ENCODE data around the gene GPS1. TPM values are rescaled to one million over a fixed set of nuclear protein-coding genes. Genes with fewer than 3 reads are reported as not detected.

The GPS1 gene
- total RNA-seq, 1 donor from 2014 or later: 150 TPM

DNA sequence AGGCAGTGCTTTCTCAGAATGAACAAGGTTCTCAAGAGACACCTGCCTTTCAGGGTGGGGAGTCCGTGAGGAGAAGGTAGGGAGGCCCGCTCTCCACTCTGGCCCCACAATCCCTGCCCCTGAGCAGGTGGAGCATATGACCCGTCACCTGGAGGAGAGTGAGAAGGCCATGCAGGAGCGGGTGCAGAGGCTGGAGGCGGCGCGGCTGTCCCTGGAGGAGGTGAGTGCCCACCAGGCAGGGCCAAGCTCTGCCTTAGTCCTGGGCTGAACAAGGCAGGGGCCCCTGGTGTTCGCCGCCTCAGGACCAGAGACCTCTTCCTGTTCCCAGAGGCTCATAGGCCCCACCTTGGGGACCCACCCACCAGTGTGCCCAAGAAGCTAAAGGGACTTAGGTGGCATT is 22.7 kb upstream of the GPS1 start:
- no peak for TF ChIP-seq CTCF (IDR thresholded peaks at IDR 0.05; ENCODE audit: insufficient read depth, low read length, poor library complexity, severe bottlenecking)
- H3K4me3 ChIP-seq (ENCODE audit: low read depth, low read length): no peak overlapping the region
- DNase-seq (ENCODE audit: low read depth): no peak
- peaks cover 3% of the 10 kb centered on the region for H3K27me3 ChIP-seq (ENCODE audit: control insufficient read depth, insufficient read depth, low read length)
- no peaks in the 10 kb centered on the region for H3K36me3 ChIP-seq (ENCODE audit: control insufficient read depth, insufficient read depth, low read length)

DNA sequence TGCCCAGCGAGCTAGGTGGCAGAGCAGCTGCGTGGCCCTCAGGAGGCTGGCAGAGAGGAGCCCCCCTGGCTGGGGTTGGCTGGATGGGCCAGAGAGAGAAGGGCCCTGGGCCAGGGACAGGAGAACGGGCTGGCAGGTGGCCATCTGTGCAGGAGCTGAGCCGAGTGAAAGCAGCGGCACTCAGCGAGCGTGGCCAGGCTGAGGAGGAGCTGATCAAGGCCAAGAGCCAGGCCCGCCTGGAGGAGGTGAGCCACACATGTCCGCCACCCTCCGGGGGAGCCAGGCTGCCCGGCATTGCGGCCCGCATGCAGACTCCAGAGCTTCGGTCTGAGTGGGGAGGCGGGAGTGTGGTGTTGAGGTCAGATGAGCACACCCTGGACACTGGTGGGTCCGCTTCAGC is 22.3 kb upstream of the GPS1 start:
- no peak for TF ChIP-seq CTCF (IDR thresholded peaks at IDR 0.05; ENCODE audit: insufficient read depth, low read length, poor library complexity, severe bottlenecking)
- H3K4me3 ChIP-seq (ENCODE audit: low read depth, low read length): no peak overlapping the region
- H3K36me3 ChIP-seq (ENCODE audit: control insufficient read depth, insufficient read depth, low read length): no peaks in the 10 kb centered on the region
- DNase-seq (ENCODE audit: low read depth): no peak
- peaks cover 3% of the 10 kb centered on the region for H3K27me3 ChIP-seq (ENCODE audit: control insufficient read depth, insufficient read depth, low read length)

DNA sequence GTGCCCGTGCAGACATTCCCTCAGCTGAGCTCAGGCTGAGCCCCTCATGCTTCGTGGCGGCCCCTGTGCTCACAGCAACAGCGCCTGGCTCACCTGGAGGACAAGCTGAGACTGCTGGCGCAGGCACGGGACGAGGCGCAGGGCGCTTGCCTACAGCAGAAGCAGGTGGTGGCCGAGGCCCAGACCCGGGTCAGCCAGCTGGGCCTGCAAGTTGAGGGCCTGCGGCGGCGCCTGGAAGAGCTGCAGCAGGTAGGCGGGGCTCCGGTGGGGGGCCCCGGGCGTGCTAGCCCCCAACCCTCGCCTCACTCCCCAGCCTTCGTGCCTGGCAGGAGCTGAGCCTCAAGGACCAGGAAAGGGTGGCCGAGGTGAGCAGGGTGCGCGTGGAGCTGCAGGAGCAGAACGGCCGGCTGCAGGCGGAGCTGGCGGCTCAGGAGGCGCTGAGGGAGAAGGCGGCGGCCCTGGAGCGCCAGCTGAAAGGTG is 21.7 kb upstream of the GPS1 start:
- Histone ChIP-seq H3K4me3 (ENCODE audit: low read depth, low read length) (no peak overlapping the region), H3K27me3 (ENCODE audit: control insufficient read depth, insufficient read depth, low read length) (peaks cover 3% of the 10 kb centered on the region), H3K36me3 (ENCODE audit: control insufficient read depth, insufficient read depth, low read length) (no peaks in the 10 kb centered on the region)
- no peak for TF ChIP-seq CTCF (IDR thresholded peaks at IDR 0.05; ENCODE audit: insufficient read depth, low read length, poor library complexity, severe bottlenecking)
- no peak for DNase-seq (ENCODE audit: low read depth)

DNA sequence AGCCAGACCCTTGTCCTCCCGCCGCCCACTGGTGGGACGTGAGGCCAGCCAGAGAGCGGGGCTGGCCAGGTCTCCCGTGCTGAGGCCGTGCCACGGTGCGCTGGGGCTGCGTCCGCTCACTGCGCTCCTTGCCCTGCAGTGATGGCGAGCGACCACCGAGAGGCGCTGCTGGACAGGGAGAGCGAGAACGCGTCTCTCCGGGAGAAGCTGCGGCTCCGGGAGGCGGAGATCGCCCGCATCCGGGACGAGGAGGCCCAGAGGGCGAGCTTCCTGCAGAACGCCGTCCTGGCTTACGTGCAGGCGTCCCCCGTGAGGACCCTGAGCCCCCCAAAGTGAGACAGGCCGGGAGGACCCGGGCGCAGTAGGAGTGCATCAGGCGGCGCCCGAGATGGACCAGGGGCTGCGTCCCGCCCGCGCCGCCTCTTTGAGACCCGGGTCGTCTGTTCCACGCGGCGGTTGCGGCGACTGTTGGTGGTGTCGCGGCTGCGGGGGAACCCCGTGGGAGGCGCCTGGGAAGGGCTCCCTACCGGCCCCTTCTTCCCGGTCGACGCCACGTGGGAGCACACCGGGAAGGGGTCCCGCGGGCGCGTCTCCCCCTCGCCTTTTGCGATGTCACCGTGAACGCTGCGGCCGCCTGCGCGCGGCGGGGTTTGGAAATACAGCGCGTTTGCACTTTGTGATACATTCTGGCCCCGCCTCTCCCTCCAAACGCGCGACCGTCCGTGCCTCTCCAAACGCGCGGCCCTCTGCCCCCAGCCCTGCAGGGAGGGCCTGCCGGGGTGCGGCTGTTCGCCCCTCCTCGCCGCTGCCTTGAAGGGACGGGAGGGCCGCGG is 21.0 kb upstream of the GPS1 start:
- peak; percentile 88 for TF ChIP-seq CTCF (IDR thresholded peaks at IDR 0.05; ENCODE audit: insufficient read depth, low read length, poor library complexity, severe bottlenecking)
- no peaks in the 10 kb centered on the region for H3K36me3 ChIP-seq (ENCODE audit: control insufficient read depth, insufficient read depth, low read length)

DNA sequence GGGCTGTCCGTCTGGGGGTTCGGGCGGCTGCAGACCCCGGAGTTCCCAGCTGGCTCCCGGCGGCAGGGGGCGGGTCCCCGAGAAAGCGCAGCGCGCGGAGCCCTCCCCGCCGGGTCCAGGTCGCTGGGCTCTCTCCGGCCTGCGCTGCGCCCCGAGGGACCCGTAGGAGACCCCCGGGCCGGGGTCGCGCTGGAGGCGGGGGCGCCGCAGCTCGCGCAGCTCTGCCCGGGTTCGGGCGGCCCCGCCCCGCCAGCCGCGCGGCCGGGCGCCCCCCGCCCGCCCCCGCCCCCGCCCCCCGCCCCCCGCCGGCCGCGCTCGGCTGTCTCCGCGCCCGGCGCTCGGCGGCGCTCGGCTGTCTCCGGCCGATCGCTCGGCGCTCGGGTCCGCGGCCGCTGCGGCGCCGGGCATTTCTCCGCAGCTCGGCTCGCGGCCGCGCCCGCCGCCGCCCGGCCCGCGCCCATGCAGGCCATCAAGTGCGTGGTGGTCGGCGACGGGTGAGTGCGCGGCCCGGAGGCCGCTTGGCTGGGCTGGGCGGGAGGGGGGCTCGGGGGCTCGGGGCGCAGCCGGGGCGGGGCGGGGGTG is 20.3 kb upstream of the GPS1 start, which contains the start of gene RAC3:
RAC3 (plus strand) TSS at position 376 of the 582 bp plus-strand sequence; CDS start at position 460, 84 bp downstream.
- no peak for DNase-seq (ENCODE audit: low read depth)
- H3K27me3 ChIP-seq (ENCODE audit: control insufficient read depth, insufficient read depth, low read length): peaks cover 3% of the 10 kb centered on the region
- TF ChIP-seq CTCF (IDR thresholded peaks at IDR 0.05; ENCODE audit: insufficient read depth, low read length, poor library complexity, severe bottlenecking): no peak
- H3K36me3 ChIP-seq (ENCODE audit: control insufficient read depth, insufficient read depth, low read length): no peaks in the 10 kb centered on the region
- H3K4me3 ChIP-seq (ENCODE audit: low read depth, low read length): peak within 1 kb of the TSS; percentile 43

More for the DNA sequence above, 21.0 kb upstream of the GPS1 start:
- peaks cover 3% of the 10 kb centered on the region for H3K27me3 ChIP-seq (ENCODE audit: control insufficient read depth, insufficient read depth, low read length)
- H3K4me3 ChIP-seq (ENCODE audit: low read depth, low read length): peak overlapping the region; percentile 43
- DNase-seq (ENCODE audit: low read depth): peak; percentile 34
